Activated gamma-delta T cell treated with Interleukin-2 at 50 U/mL for 16 hours (primary cell): Measurements from ENCODE around the gene STAG1.
"Not testable (repeated sequence)": the region's sequence is repeated elsewhere in the genome, so short reads cannot be mapped to it uniquely, and the experiment has no call there.

Experiments
- DNase-seq: peaks from one replicate; pipeline ENCODE4 v3.0.0-alpha.2; 2020

STAG1 gene

DNA sequence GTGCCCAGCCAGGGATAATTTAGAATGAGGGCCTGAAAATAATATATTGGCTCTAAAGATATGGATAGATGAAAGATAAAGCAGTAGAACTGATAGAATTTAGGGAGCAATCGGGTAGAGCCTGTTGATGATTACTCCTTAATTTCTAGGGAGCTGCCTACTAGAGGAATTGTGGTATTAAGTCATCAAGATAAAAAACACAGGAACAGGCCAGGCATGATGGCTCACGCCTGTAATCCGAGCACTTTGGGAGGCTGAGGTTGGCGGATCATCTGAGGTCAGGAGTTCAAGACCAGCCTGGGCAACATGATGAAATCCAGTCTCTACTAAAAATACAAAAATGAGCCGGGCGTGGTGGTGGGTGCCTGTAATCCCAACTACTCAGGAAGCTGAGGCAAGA is 371.6 kb downstream of the STAG1 start:
- DNase-seq = no peak

GRCh38 chr3:136378011-136378410 is 374.2 kb downstream of the STAG1 start:
- no peak for DNase-seq

- DNase-seq = no peak
These were observed 374.7 kb downstream of the STAG1 start for GRCh38 chr3:136377508-136377907.

DNA sequence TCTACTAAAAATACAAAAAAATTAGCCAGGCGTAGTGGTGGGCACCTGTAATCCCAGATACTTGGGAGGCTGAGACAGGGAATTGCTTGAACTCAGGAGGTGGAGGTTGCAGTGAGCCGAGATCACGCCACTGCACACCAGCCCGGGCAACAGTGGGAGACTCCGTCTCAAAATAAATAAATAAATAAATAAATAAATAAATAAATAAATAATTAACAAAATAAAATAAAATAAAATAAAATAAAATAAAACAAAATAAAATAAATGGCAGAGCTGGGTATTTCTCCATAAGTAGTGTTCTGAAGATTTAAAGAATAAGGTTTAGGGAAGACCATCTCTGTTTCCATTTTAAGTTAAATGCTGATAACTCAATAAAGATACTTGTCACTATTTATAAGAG is 376.4 kb downstream of the STAG1 start:
- DNase-seq = not testable (repeated sequence)

- DNase-seq = no peak
These were observed 385.9 kb downstream of the STAG1 start for GRCh38 chr3:136366289-136366688.

DNA sequence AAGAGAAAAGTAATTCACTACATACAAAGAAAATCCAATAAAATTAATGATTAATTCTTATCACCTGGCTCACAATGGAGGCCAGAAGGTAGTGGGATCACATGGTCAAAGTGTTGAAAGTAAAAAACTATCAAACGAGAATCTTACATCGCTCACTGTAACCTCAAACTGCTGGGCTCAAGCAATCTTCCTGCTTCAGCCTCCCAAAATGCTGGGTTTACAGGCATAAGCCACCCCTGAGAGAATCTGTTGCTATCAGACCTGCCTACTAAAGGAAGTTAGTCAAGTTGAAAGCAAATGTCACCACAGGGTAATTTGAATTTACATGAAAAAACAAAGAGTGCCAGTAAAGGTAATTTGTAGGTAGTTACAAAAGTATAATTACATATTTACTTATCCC is 398.7 kb downstream of the STAG1 start:
- no peak for DNase-seq

GRCh38 chr3:136351905-136352304 is 400.3 kb downstream of the STAG1 start:
- no peak for DNase-seq

GRCh38 chr3:136351351-136351750 is 400.8 kb downstream of the STAG1 start:
- DNase-seq = no peak

DNA sequence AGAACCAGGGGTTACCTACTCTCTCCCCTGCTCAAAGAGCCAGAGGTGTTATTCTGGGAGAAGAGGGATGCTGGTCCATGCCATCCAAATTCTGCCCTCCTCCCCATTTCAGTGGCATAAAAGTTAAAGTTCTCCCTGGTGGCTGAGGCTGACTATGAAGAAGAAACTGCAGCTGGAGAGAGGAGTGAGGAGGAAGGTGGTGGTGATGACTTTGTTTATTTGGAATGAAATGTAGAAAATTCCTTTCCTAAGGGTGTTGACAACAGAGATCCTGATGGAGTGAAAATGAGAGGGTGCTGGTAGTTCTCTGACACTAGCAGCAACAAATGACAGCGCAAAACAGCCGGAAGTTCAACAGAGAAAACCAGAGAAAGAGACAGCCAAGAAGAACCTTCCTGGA is 401.6 kb downstream of the STAG1 start:
- DNase-seq = no peak

DNA sequence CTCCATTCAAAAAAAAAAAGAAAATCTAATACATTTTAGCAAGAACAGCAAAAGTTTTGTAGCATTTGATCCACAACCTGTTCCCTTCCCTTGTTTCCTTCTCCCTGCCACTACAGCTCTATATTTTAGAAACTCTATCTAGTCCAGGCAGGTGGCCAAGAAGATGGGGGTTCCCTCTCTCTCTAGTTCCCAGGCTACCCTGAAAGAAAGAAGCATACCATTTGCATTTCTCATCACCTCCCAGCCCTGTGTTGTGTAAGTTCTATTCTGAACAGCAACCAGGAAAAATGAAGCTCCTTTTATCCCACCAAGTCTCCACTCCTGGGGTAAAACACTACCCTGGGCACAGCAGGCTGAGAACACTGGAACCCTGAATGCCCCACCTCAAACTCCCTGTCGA is 402.0 kb downstream of the STAG1 start:
- no peak for DNase-seq

GRCh38 chr3:136346486-136346885 is 405.7 kb downstream of the STAG1 start:
- no peak for DNase-seq

- no peak for DNase-seq
These were observed 408.2 kb downstream of the STAG1 start for GRCh38 chr3:136343873-136344555.

- DNase-seq = no peak
These were observed 408.7 kb downstream of the STAG1 start for GRCh38 chr3:136343446-136343845.

DNA sequence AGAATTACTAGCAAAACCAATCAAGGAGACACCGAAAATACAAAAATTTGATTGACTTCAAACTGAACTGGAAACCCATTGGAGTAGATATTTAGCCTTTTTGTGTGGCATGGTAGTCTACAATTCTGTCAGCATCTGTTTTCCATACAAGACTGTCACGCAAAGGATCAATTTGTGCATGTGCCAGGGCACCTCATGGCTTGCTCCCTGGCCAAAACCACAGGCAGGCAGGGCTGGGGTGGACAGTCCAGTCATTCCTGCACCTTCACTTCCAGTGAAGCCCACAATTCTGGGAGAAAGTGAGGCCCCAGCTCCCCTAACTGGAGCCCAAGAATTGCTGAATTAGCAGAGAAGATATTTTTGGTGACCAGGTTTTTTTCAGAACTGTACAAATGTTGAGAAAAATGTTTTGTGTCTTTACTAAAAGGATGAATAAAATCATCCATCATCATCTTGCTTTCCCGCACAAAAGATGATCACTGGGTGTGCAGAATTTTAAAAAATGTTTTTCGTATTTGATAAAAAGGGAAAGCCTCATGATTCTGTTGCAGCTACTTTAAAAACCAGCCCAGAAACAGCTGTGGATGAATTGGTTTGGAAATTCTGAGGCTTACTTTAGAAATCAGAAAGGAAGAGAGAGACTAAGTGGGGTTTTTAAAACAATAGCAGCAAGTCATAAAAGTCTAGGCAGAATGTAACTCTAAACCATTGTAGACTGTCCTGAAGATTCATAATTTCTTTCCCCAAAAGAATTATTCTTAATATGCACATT is 415.7 kb downstream of the STAG1 start:
- no peak for DNase-seq

GRCh38 chr3:136334726-136335125 is 417.5 kb downstream of the STAG1 start:
- not testable (repeated sequence) for DNase-seq

- no peak for DNase-seq
These were observed 418.0 kb downstream of the STAG1 start for GRCh38 chr3:136334209-136334608.

DNA sequence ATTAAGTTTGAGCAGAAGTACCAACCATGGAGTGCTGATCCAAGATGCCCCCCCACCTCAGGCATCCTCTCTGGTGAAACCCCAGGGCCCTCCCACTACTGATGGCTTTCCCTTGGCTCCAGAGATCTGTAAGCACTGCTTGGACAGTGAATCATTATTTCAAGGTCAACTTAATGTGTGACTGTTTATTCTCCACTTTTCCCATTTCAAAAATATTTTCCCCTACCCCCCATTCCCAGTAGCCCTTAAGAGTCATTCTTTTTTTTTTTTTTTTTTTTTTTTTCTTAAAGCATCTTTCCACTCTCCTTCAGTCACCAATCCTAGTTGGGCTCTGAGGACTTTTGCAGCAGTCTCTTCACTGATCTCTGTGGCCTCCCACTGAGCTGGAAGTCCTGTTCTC is 419.4 kb downstream of the STAG1 start:
- DNase-seq = no peak

DNA sequence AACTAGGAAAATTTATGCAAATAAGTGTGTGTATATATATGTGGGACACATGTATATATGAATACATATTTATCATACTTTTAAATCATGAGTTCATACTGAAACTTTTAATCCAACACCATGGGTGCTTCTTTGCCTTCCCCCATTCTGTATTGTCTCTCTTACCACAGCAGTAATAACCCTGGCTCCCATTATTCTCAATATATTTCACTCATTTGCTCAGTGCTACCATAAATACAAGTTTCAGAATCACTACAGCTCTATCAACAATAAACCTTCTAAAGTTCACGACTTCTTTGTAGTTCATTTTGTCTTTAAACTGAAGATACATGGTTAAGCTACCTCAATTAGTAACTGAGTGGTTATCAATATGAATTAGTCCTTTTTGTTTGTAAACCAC is 419.9 kb downstream of the STAG1 start:
- no peak for DNase-seq

DNA sequence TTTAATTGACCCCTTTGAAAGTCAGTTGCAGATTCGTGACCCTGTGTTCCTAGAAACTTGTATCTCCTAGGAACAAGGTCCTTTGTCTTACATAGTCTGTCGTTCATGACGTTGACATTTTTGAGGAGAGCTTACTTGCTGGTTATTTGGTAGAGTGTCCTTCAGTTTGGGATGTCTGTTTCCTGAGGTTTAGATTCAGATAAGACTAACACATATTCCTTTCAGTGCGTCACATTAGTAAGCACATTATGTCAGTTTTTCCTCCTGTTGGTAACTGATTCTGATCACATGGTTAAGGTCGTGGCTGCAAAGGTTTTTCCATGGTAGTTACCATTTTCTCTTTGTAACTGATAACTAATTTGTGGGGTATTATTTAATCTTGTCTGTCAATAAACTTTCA is 421.3 kb downstream of the STAG1 start:
- DNase-seq = no peak

DNA sequence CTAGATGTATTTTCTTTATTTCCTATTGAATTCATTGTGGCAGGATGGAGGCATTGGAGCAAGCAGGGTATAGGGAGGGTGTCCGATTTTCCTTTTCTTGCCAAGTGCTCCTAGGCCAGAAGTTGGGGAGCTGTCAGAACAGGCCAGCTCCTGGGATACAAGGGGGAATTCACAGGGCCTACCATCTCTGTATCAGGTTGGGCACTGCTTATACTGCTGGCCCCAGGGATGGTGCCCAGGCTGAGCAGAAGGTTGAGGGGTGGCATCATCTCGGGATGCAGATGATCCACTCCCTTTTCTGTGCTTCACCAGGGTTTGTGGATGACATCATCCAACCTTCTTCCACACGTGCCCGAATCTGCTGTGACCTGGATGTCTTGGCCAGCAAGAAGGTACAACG is 422.6 kb downstream of the STAG1 start:
- DNase-seq = no peak

GRCh38 chr3:136327671-136328070 is 424.5 kb downstream of the STAG1 start:
- no peak for DNase-seq

- DNase-seq = no peak
These were observed 425.9 kb downstream of the STAG1 start for GRCh38 chr3:136326316-136326715.

DNA sequence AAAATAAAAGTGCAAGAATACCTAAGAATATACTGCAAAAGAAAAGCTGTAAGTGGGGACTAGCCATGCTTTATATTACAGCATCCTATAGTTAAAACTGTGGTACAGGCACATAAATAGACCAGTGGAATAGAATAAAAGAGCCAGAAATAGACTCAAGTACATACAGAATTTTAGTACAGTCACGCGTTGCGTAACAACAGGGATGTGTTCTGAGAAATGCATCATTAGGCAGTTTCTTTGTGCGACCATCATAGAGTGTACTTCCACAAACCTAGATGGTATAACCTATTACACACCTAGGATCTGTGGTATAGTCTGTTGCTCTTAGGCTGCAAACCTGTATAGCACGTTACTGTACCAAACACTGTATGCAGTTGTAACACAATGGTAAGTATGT is 440.2 kb downstream of the STAG1 start:
- DNase-seq = no peak

- DNase-seq = no peak
These were observed 440.9 kb downstream of the STAG1 start for GRCh38 chr3:136311261-136311660.

DNA sequence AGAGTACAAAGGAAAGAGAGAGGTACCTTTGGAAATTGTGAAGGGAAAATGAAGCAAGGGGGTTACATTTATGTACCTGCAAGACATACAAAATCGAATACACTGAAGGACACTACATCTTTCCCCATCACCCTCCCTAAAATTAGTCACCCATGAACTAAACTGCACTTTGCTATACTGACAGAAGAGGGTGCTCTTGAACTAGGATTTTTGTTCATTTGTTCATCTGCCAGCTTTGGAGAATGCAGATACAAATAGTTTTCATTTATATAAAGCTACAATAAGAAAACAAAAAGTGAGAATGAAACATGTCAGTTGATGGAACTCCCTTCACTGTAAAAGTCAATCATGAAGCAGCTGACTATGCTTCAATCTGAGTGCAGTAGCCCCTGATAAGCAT is 446.3 kb downstream of the STAG1 start:
- DNase-seq = no peak
